ENCODE results near the gene MARCHF9. TPM values are rescaled to one million over a fixed set of nuclear protein-coding genes. Genes with fewer than 3 reads are reported as not detected.

MARCHF9 gene
- total RNA-seq, 1 donor from 2014 or later, result 4.7 TPM

DNA sequence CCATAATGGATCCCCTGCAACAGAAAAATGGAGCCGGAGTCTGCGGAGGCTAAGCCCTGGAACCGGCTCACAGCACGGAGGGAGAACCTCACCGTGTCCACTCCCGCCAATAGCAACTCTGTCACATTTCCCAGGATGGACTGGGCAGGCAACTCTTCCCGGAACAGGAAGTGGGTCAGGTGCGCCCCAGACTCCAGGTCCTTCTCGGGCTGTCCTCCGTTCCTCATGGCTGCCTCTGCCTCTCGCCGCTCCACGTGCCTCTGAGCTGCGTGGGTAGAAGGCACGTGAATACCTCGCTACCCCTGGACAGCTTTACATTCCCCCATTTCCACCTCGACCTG is 9.7 kb downstream of the MARCHF9 start:
- H3K4me3 ChIP-seq (ENCODE audit: low read depth, low read length), result peak overlapping the region; percentile 47
- no peak for DNase-seq (ENCODE audit: low read depth)
- TF ChIP-seq, protein P1, sequence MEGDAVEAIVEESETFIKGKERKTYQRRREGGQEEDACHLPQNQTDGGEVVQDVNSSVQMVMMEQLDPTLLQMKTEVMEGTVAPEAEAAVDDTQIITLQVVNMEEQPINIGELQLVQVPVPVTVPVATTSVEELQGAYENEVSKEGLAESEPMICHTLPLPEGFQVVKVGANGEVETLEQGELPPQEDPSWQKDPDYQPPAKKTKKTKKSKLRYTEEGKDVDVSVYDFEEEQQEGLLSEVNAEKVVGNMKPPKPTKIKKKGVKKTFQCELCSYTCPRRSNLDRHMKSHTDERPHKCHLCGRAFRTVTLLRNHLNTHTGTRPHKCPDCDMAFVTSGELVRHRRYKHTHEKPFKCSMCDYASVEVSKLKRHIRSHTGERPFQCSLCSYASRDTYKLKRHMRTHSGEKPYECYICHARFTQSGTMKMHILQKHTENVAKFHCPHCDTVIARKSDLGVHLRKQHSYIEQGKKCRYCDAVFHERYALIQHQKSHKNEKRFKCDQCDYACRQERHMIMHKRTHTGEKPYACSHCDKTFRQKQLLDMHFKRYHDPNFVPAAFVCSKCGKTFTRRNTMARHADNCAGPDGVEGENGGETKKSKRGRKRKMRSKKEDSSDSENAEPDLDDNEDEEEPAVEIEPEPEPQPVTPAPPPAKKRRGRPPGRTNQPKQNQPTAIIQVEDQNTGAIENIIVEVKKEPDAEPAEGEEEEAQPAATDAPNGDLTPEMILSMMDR (conservative IDR thresholded peaks at IDR 0.05; ENCODE audit: low read depth, low read length), result no peak

DNA sequence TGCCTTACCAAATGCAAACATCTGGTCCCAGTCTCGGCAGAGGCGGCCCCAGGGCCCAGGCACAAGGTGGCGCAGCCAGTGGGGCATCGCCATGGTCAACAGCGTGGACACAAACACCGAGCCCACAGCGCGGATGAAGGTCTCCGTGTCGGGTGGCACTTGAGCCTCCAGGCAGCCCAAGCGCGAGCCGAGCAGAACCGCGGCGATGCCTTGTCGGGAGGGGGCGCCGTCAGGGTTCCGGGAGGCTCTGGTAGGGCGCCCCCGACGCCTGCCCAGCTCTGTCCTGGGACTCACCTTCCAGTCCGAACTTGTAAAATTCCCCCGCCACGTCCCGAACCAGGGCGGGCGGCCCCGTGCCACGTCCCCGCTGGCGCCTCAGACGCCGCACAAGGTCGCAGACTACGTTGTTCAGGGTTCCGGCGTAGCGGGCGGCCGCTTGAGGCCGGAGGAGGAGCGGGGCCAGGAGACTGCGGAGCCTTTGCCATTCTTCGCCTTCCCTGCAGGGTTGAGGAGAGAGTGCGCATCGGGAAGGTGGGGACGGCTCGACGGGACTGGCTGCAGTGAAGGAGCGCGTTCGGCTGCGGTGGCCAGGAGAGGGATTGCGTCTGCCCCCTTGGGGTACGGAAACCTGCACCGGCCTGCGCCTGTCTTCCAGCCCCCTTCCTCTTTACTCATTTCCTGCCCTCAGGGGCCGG is 10.2 kb downstream of the MARCHF9 start:
- DNase-seq (ENCODE audit: low read depth), result no peak
- peak overlapping the region; percentile 47 for H3K4me3 ChIP-seq (ENCODE audit: low read depth, low read length)
- TF ChIP-seq, protein P1 (conservative IDR thresholded peaks at IDR 0.05; ENCODE audit: low read depth, low read length), result peak; percentile 40

DNA sequence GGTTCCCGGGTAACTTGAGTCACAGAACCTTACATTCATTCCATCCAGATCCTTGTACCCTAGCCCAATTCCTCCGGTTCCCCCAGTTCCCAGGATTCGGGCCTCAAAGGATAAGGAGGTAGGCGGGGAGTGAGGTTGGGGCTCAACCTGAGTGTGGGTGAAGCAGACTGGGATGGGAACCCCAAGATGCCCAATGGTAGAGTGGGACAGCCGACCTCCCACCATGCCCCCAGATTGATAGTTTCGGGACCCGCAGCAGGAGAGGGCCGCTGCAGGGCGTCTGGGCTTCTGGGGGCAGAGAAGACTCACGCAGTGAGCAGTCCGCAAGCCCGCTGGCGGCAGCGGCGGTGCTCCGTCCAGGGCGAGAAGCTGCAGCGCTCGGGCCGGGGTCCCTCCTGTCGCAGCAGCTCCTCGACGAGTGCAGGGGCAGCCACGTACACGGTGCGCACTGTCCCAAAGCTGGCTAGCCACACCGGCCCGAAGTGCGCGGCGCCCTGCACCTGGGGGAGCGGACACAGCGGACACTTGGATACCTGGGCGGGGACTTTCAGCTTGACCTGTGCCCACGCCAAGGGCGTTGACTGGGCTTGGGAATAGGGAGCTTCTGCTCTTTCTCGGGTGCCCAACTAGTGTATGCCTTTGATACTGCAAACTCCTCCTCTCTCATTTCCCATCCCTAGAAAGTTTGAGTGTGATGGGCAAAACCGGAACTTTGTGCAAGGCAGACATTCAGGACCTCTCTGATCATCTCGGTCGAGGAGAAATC is 11.0 kb downstream of the MARCHF9 start:
- peak overlapping the region; percentile 47 for H3K4me3 ChIP-seq (ENCODE audit: low read depth, low read length)
- no peak for DNase-seq (ENCODE audit: low read depth)
- TF ChIP-seq, protein P1 (conservative IDR thresholded peaks at IDR 0.05; ENCODE audit: low read depth, low read length), result no peak

DNA sequence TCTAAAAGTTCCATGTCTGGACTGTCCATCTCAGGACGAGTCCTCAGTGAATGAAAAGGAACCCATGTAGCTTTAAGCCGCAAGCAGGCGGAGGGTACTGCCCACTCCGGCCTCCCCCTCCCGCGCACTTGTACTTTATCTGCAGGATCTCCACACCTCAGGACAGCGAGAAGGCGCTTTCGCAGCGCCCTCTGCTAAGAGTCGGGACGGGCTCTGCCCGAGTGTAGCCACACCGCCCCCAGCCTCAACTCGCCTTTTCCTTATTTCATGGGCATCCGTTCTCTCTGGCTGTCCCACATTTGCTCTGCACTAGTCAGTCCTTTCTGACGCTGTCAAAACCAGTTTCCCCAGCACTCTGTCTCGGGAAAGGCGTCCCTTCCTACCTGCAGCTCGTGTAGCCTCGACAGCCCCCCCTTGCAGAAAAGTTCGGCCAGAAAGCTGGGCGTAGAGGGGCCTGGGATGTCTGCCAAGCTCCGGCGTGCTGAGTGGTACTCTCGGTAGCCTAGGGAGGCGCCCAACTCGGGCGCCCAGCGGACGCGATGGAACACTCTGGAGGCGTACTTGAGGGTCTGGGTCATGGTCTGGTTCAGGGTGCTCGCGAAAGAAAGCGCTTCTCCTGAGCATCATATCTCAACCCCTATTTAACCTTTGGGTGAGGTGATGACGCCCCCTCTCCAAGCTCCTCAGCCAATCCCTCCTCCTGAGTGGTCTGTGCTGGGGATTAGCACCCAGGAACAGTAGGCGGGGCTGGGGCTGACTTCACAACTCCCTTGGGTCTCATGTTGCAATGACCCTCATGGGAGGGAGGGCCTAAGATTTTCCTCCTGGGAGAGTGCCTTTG is 11.8 kb downstream of the MARCHF9 start, which contains the start of gene CYP27B1:
Gene CYP27B1 (minus strand): TSS at position 615 of the 841 bp plus-strand sequence. CDS start 37 bp downstream, at position 578.
- DNase-seq (ENCODE audit: low read depth), result no peak

DNA sequence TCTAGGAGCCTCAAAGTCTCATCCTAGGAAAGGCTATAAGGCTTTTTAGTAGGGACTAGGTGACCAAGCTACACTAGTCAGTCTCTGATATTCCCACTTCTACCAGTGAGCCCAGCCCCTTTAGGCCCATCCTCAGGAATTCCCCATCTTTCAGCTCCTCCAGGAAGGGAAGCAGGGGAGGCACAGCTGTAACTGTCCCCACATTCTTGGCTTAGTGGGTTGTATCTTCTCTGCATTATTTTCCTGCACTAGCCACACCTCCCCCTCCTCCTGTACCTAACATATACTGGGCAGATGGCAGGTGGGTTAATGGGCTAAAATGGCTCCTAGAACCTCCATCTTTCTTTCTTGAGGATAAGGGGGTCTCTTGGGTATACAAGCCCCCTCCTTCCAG is 12.4 kb downstream of the MARCHF9 start:
- no peak for DNase-seq (ENCODE audit: low read depth)
- TF ChIP-seq, protein P1 (conservative IDR thresholded peaks at IDR 0.05; ENCODE audit: low read depth, low read length), result no peak
- no peak overlapping the region for H3K4me3 ChIP-seq (ENCODE audit: low read depth, low read length)

More for the DNA sequence above, 11.8 kb downstream of the MARCHF9 start, which contains the start of gene CYP27B1:
- TF ChIP-seq, protein P1 (conservative IDR thresholded peaks at IDR 0.05; ENCODE audit: low read depth, low read length), result no peak
- peak within 1 kb of the TSS; percentile 47 for H3K4me3 ChIP-seq (ENCODE audit: low read depth, low read length)

DNA sequence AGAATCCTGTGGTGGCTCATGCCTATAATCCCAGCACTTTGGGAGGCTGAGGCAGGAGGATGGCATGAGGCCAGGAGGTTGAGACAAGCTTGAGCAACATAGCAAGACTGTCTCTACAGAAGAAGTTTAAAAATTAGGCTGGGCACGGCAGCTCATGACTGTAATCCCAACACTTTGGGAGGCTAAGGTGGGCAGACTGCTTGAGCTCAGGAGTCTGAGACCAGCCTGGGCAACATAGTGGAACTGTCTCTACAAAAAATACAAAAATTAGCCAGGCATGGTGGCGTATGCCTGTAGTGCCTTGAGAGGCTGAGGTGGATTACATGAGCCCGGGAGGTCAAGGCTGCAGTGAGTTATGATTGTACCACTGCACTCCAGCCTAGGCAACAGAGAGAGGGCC is 13.0 kb downstream of the MARCHF9 start:
- no peak for DNase-seq (ENCODE audit: low read depth)
- TF ChIP-seq, protein P1 (conservative IDR thresholded peaks at IDR 0.05; ENCODE audit: low read depth, low read length), result no peak
- no peak overlapping the region for H3K4me3 ChIP-seq (ENCODE audit: low read depth, low read length)
